HepG2 (cell line): Measurements from ENCODE around the gene CTDNEP1. TPM values are rescaled to one million over a fixed set of nuclear protein-coding genes. Genes with fewer than 3 reads are reported as not detected.

Experiments
- ATAC-seq: fragments of 200-7000 bp; cut with Tn5 transposase; 3 replicates; pipeline ENCODE4 v1.9.1; 2020; ENCODE audit warnings: mild to moderate bottlenecking, moderate library complexity
- BruUV-seq: library from RNA; stranded (reverse); fragments of 400-500 nt; replicated peaks from 2 replicates; lab custom pipeline; 2021; lab: Mats Ljungman, UMichigan
- CTCF ChIA-PET: fragments of 300-600 bp; formaldehyde crosslinking; extraction: SDS; loops from one replicate; lab custom pipeline; 2021; ENCODE audit warnings: low total read pairs, inconsistent platforms, low intra/inter-chr PET ratio; lab: Yijun Ruan, JAX
- POLR2A ChIA-PET: fragments of 350-600 bp; sonication (Branson Sonifier 250); formaldehyde crosslinking; loops from one replicate; lab custom pipeline; 2020; ENCODE audit warnings: antibody characterized with exemption, inconsistent platforms; lab: Yijun Ruan, JAX
- DNase-seq: peaks from one replicate; pipeline ENCODE4 v3.0.0-alpha.2; 2015; ENCODE audit warnings: low spot score
- FAIRE-seq: peaks from 3 replicates; lab custom pipeline; 2011; peaks lifted over from hg19 to GRCh38; lab: Jason Lieb, UNC
- H2AFZ ChIP-seq: one replicate; pipeline ENCODE4 v1.6.1; 2011; ENCODE audit warnings: low read length, inconsistent platforms
- H3K27ac ChIP-seq: fragments of 300-600 bp; 3 replicates; pipeline ENCODE4 v1.8.0; 2011; ENCODE audit warnings: mixed run types, mild to moderate bottlenecking, mixed read lengths, low read length, inconsistent platforms; ENCODE audit not compliant: insufficient read depth; ENCODE audit errors: extremely low read length
- H3K27me3 ChIP-seq, 2 experiments: fragments of 200-600 bp in 1 of 2; 2 replicates in 1 of 2; 3 replicates in 1 of 2; pipeline versions ENCODE4 v1.6.0 to v1.8.0; 2011; ENCODE audit warnings: low read length in 2 of 2, mild to moderate bottlenecking in 2 of 2, moderate library complexity in 2 of 2, inconsistent platforms in 1 of 2; ENCODE audit not compliant: insufficient read depth in 2 of 2, control insufficient read depth in 1 of 2
- H3K36me3 ChIP-seq, 2 experiments: fragments of 200-600 bp in 1 of 2; replicated peaks in 1 of 2; 2 replicates in 1 of 2; 3 replicates in 1 of 2; pipeline versions ENCODE4 v1.5.1 to v1.8.0; 2011; ENCODE audit warnings: low read length in 2 of 2, inconsistent platforms in 1 of 2; ENCODE audit not compliant: insufficient read depth in 2 of 2, control insufficient read depth in 1 of 2
- H3K4me1 ChIP-seq: 2 replicates; pipeline ENCODE4 v1.5.1; 2012; ENCODE audit warnings: low read length, inconsistent platforms; ENCODE audit not compliant: insufficient read depth
- H3K4me2 ChIP-seq: 2 replicates; pipeline ENCODE4 v1.6.0; 2011; ENCODE audit warnings: low read depth, low read length, inconsistent platforms
- H3K4me3 ChIP-seq, 3 experiments: fragments of 200-600 bp in 1 of 3; sonication (generic), shearing (Covaris generic) in 1 of 3; replicated peaks in 1 of 3; 2 replicates each; pipeline ENCODE4 v1.5.1; 2011 to 2016; ENCODE audit warnings: low read length in 3 of 3, inconsistent platforms in 2 of 3, low read depth in 2 of 3, mild to moderate bottlenecking in 2 of 3, control low read depth in 1 of 3, mixed read lengths in 1 of 3; ENCODE audit not compliant: insufficient read depth in 1 of 3
- H3K79me2 ChIP-seq: one replicate; pipeline ENCODE4 v1.6.1; 2011; ENCODE audit warnings: low read length, inconsistent platforms; ENCODE audit not compliant: insufficient read depth
- H3K9ac ChIP-seq: 2 replicates; pipeline ENCODE4 v1.6.0; 2011; ENCODE audit warnings: mild to moderate bottlenecking, low read depth, low read length, inconsistent platforms; ENCODE audit not compliant: insufficient read depth
- H3K9me3 ChIP-seq: 2 replicates; pipeline ENCODE4 v1.5.1; 2012; ENCODE audit warnings: mild to moderate bottlenecking, low read length
- H4K20me1 ChIP-seq: 2 replicates; pipeline ENCODE4 v1.6.0; 2011; ENCODE audit warnings: inconsistent platforms, mild to moderate bottlenecking, low read length, moderate library complexity; ENCODE audit not compliant: insufficient read depth
- AGO1 ChIP-seq: fragments of 200-400 bp; formaldehyde crosslinking; IDR thresholded peaks from 2 replicates; pipeline ENCODE4 v1.6.1; 2017; ENCODE audit warnings: mild to moderate bottlenecking, low read depth, low read length, moderate library complexity; ENCODE audit not compliant: poor library complexity, severe bottlenecking
- AGO2 ChIP-seq: fragments of 200-400 bp; formaldehyde crosslinking; optimal IDR thresholded peaks from 2 replicates; pipeline ENCODE3; 2017; ENCODE audit warnings: mild to moderate bottlenecking, low read depth, low read length, moderate library complexity
- FOXA3 ChIP-seq: IDR thresholded peaks from 2 replicates; pipeline ENCODE4 v1.6.1; 2016; ENCODE audit warnings: missing genetic modification reagents, missing compliant biosample characterization
- POLR2G ChIP-seq: fragments of 200-400 bp; formaldehyde crosslinking; IDR thresholded peaks from 2 replicates; pipeline ENCODE4 v1.6.1; 2018; ENCODE audit warnings: mild to moderate bottlenecking, low read depth, low read length, moderate library complexity
- RBFOX2 ChIP-seq: fragments of 200-400 bp; formaldehyde crosslinking; IDR thresholded peaks from 2 replicates; pipeline ENCODE4 v1.6.1; 2017; ENCODE audit warnings: low read depth, mild to moderate bottlenecking, low read length
- RBM22 ChIP-seq: fragments of 200-400 bp; formaldehyde crosslinking; optimal IDR thresholded peaks from 2 replicates; pipeline ENCODE3; 2017; ENCODE audit warnings: mild to moderate bottlenecking, low read length, moderate library complexity
- SNRNP70 ChIP-seq: fragments of 200-400 bp; formaldehyde crosslinking; IDR thresholded peaks from 2 replicates; pipeline ENCODE4 v1.6.1; 2017; ENCODE audit warnings: mild to moderate bottlenecking, low read depth, low read length, moderate library complexity
- SOX6 ChIP-seq, 2 experiments: fragments of 450-650 bp in 1 of 2; sonication (generic) in 1 of 2; formaldehyde crosslinking in 1 of 2; IDR thresholded peaks; 2 replicates each; pipeline versions ENCODE4 v1.4.0 to v1.6.1; 2017 to 2020; ENCODE audit warnings: antibody characterized with exemption in 1 of 2, mild to moderate bottlenecking in 1 of 2, missing genetic modification reagents in 1 of 2
- WGBS: methylation state at CpG from one replicate; pipeline ENCODE4 v1.1.6; 2017; ENCODE audit warnings: low lambda C conversion rate; 5-methylcytosine and 5-hydroxymethylcytosine counted together
- in situ Hi-C: cut with HindIII; loops from 2 replicates; pipeline ENCODE4 v1.10.0; 2017; ENCODE audit warnings: low pct_unique_long_range_greater_than_20kb; ENCODE audit not compliant: extremely low pct_ligation_motif_present
- intact Hi-C: fragments of 100-400 bp; cut with micrococcal nuclease; formaldehyde crosslinking; loops from one replicate; pipeline ENCODE4 v1.10.0; 2022; ENCODE audit not compliant: unreplicated experiment
- polyA plus RNA-seq, 8 experiments: library from polyadenylated mRNA; depleted of rRNA in 3 of 8; stranded (reverse) in 7 of 8; unstranded in 1 of 8; fragments of >200 nt; fragmentation: Illumina TruSeq in 4 of 8; extraction: Trizol in 4 of 8; gene quantifications; 2 replicates each; pipeline versions ENCODE4 v1.2.1 to v1.2.3, GENCODE V29; 2011 to 2016; ENCODE audit warnings: low read depth in 4 of 8, missing spikeins in 1 of 8, mixed read lengths in 1 of 8; ENCODE audit not compliant: insufficient read depth in 1 of 8
- total RNA-seq, 5 experiments: library from RNA; depleted of rRNA; stranded (reverse); fragments of >200 nt; fragmentation: Illumina TruSeq; extraction: Trizol; gene quantifications; 2 replicates each; pipeline ENCODE4 v1.2.3, GENCODE V29; 2016; ENCODE audit warnings: low read depth in 1 of 5

Gene CTDNEP1
- total and polyA plus RNA-seq, 2 of the 13 experiments (the other 11 are each of a cell fraction or from before 2014, with no cell fraction given): 19.8 to 118 TPM

- H3K27ac ChIP-seq: no peak overlapping the region
- in situ Hi-C loops (no loop called here), intact Hi-C loops (no loop called here)
- FAIRE-seq: no peak
- ATAC-seq: no peak
- no peak overlapping the region for H2AFZ ChIP-seq
- H4K20me1 ChIP-seq: no peaks in the 10 kb centered on the region
- H3K9me3 ChIP-seq: no peaks in the 10 kb centered on the region
- no peaks in the 10 kb centered on the region for H3K27me3 ChIP-seq
- peaks cover 62% of the 10 kb centered on the region for H3K4me1 ChIP-seq
- no TSS peak for BruUV-seq
- no peak for DNase-seq
- ChIA-PET CTCF (no interaction called here), POLR2A (interaction anchor here (1.2 kb wide), 1 partner anchor 10 kb away, joined by 4 read pairs; no protein-coding TSS in a partner anchor)
- H3K4me2 ChIP-seq: no peak overlapping the region
- 95% methylated on average over 39 of the region's 54 CpGs for WGBS
- H3K79me2 ChIP-seq: no peaks in the 10 kb centered on the region
- H3K9ac ChIP-seq: no peak overlapping the region
- no peak overlapping the region for H3K4me3 ChIP-seq
- 0 out of 5 replicates have a peak, but pooled peaks cover 0 to 3% of the 10 kb centered on the region in 2 experiments for H3K36me3 ChIP-seq
- TF ChIP-seq RBFOX2 (peak; percentile 48), FOXA3 (CRISPR knock-in tag) (no peak), SOX6 (IDR thresholded peaks at IDR 0.05) (no peak), SOX6 (CRISPR knock-in tag; IDR thresholded peaks at IDR 0.05) (0 out of 2 replicates have a peak, but pooled peaks have one; percentile 12), SNRNP70 (no peak), RBM22 (peak; percentile 47), AGO1 (peak; percentile 1), AGO2 (peak; percentile 87), POLR2G (peak; percentile 60; the same call in 1 of the 2 replicates)
Measured at GRCh38 chr17:7260651-7261378, 9.3 kb upstream of the CTDNEP1 start.
